RWPE2 (cell line): ENCODE data around the gene OR2A2.

Source experiments
- ATAC-seq: fragments of 200-7000 bp; cut with Tn5 transposase; 3 replicates; pipeline ENCODE4 v1.9.1; 2021; ENCODE audit warnings: low read depth
- DNase-seq: peaks from one replicate; pipeline ENCODE4 v3.0.0-alpha.2; 2020; ENCODE audit warnings: low spot score
- H3K27ac ChIP-seq: fragments of 450-650 bp; 2 replicates; pipeline ENCODE4 v1.5.1; 2017; ENCODE audit warnings: mild to moderate bottlenecking; ENCODE audit not compliant: poor library complexity, severe bottlenecking
- H3K27me3 ChIP-seq: fragments of 250-450 bp; sonication (Bioruptor Pico); 2 replicates; pipeline ENCODE4 v1.5.1; 2021; ENCODE audit warnings: mild to moderate bottlenecking, moderate library complexity; ENCODE audit not compliant: insufficient read depth, poor library complexity, severe bottlenecking
- H3K36me3 ChIP-seq: fragments of 250-450 bp; sonication (Bioruptor Pico); 2 replicates; pipeline ENCODE4 v1.5.1; 2020; ENCODE audit warnings: low read depth, mild to moderate bottlenecking, moderate library complexity
- H3K4me1 ChIP-seq: fragments of 250-450 bp; sonication (Bioruptor Pico); 2 replicates; pipeline ENCODE4 v1.5.1; 2021; ENCODE audit warnings: mild to moderate bottlenecking, moderate library complexity; ENCODE audit not compliant: insufficient read depth, poor library complexity, severe bottlenecking
- H3K4me3 ChIP-seq: fragments of 250-450 bp; sonication (Bioruptor Pico); 2 replicates; pipeline ENCODE4 v1.5.1; 2021; ENCODE audit warnings: mild to moderate bottlenecking, moderate library complexity; ENCODE audit not compliant: severe bottlenecking
- H3K9me3 ChIP-seq: fragments of 250-450 bp; sonication (Bioruptor Pico); 2 replicates; pipeline ENCODE4 v1.5.1; 2021; ENCODE audit warnings: mild to moderate bottlenecking, moderate library complexity; ENCODE audit not compliant: severe bottlenecking
- CTCF ChIP-seq: fragments of 450-650 bp; IDR thresholded peaks from one replicate; pipeline ENCODE4 v1.5.1; 2017; ENCODE audit warnings: mild to moderate bottlenecking, moderate library complexity; ENCODE audit not compliant: poor library complexity, severe bottlenecking

The OR2A2 gene

DNA sequence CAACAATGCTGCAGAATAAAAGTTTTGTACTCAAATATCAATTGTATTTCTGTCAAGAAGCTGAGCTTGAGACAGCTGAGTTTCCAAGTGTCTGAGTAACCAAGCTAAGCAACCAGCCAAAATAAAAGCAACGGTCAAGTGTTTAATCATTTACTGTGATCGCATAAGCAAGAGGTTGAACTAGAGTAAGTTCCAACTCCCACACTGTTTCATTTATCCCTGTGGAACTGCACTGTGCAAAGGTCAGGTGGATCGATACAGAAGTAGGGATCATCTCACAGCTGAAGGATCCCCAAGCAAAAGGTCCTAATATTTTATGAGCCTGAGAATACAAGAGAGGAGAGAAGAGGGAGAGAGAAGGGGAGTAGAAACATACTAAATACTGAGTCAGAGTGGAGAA lies 35.0 kb downstream of the OR2A2 start:
- ATAC-seq: no peak

DNA sequence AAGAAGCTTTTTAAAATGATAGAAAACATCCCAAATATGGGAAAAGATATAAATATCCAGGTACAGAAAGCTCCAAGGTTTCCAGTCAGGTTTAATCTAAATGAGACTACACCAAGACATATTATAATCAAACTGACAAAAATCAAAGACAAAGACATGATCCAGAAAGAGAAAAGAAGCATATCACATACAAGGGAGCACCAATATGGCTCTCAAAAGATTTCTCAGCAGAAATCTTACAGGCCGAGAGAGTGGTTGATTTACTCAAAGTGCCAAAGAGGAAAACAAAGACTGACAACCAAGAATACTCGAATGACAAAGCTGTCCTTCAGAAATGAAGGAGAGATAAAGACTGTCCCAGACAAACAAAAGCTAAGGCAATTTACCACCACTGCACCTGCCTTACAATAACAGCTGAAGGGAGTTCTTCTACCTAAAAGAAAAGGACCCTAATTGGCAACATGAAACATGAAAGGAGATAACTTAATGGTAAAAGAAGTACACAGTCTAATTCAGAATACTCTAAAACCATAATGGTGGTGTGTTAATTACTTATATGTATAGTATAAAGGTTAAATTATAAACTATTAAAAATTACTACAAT lies 38.9 kb downstream of the OR2A2 start:
- no peak for TF ChIP-seq CTCF
- ATAC-seq (no peak), DNase-seq (no peak)
- Histone ChIP-seq H3K27ac (no peak overlapping the region), H3K27me3 (no peaks in the 10 kb centered on the region), H3K4me3 (no peak overlapping the region), H3K9me3 (peaks cover 2% of the 10 kb centered on the region), H3K36me3 (no peaks in the 10 kb centered on the region), H3K4me1 (no peaks in the 10 kb centered on the region)

More for the DNA sequence above, 35.0 kb downstream of the OR2A2 start:
- H3K27me3 ChIP-seq: no peaks in the 10 kb centered on the region
- no peaks in the 10 kb centered on the region for H3K36me3 ChIP-seq
- H3K9me3 ChIP-seq: peaks cover 2% of the 10 kb centered on the region
- H3K4me1 ChIP-seq: no peaks in the 10 kb centered on the region
- TF ChIP-seq CTCF: no peak
- H3K4me3 ChIP-seq: no peak overlapping the region
- no peak overlapping the region for H3K27ac ChIP-seq
- DNase-seq: no peak

- DNase-seq (no peak), ATAC-seq (no peak)
- no peaks in the 10 kb centered on the region for H3K27me3 ChIP-seq
- H3K4me1 ChIP-seq: no peaks in the 10 kb centered on the region
- H3K4me3 ChIP-seq: no peak overlapping the region
- H3K27ac ChIP-seq: no peak overlapping the region
- H3K36me3 ChIP-seq: no peaks in the 10 kb centered on the region
- H3K9me3 ChIP-seq: no peaks in the 10 kb centered on the region
- no peak for TF ChIP-seq CTCF
These were observed 49.5 kb downstream of the OR2A2 start for GRCh38 chr7:144158861-144159260.
